Sigmoid colon (tissue), 4 donors: ENCODE measurements around the gene CLCN4.

Experiments used
- EP300 ChIP-seq, 4 donors: sonication (generic); formaldehyde crosslinking; IDR thresholded peaks; one replicate each; pipeline ENCODE4 v1.6.1; 2017; ENCODE audit warnings: antibody characterized with exemption in 4 of 4
- POLR2A ChIP-seq, 2 donors: fragments of 450-650 bp; IDR thresholded peaks; one replicate each; pipeline ENCODE4 v1.6.1; 2016; ENCODE audit warnings: antibody characterized with exemption in 2 of 2, mild to moderate bottlenecking in 2 of 2, moderate library complexity in 2 of 2
- POLR2AphosphoS5 ChIP-seq, 4 donors: sonication (generic); formaldehyde crosslinking; IDR thresholded peaks; one replicate each; pipeline ENCODE4 v1.6.1; 2017; ENCODE audit warnings: antibody characterized with exemption in 4 of 4
- TF ChIP-seq, protein P1 (sequence below), 4 experiments: fragments of 450-650 bp in 3 of 4; fragments of 200-600 bp in 1 of 4; IDR thresholded peaks; one replicate each; pipeline ENCODE4 v1.5.1; 2016 to 2019; ENCODE audit warnings: antibody characterized with exemption in 4 of 4, mild to moderate bottlenecking in 3 of 4, moderate library complexity in 2 of 4

GRCh38 chrX:10169175-10169574 lies 12.4 kb downstream of the CLCN4 start:
- TF ChIP-seq, protein P1, sequence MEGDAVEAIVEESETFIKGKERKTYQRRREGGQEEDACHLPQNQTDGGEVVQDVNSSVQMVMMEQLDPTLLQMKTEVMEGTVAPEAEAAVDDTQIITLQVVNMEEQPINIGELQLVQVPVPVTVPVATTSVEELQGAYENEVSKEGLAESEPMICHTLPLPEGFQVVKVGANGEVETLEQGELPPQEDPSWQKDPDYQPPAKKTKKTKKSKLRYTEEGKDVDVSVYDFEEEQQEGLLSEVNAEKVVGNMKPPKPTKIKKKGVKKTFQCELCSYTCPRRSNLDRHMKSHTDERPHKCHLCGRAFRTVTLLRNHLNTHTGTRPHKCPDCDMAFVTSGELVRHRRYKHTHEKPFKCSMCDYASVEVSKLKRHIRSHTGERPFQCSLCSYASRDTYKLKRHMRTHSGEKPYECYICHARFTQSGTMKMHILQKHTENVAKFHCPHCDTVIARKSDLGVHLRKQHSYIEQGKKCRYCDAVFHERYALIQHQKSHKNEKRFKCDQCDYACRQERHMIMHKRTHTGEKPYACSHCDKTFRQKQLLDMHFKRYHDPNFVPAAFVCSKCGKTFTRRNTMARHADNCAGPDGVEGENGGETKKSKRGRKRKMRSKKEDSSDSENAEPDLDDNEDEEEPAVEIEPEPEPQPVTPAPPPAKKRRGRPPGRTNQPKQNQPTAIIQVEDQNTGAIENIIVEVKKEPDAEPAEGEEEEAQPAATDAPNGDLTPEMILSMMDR (IDR thresholded peaks at IDR 0.05), result no peak
- TF ChIP-seq POLR2A (IDR thresholded peaks at IDR 0.05), result no peak
- TF ChIP-seq EP300 (IDR thresholded peaks at IDR 0.05), result no peak
- TF ChIP-seq POLR2AphosphoS5 (IDR thresholded peaks at IDR 0.05), result no peak
